GM21381 (cell line): Measurements from ENCODE around the gene SLC9A5.

Experiments used
- ATAC-seq: cut with Tn5 transposase; IDR thresholded peaks from one replicate; pipeline ENCODE4 v1.9.1; 2021; ENCODE audit warnings: mild to moderate bottlenecking, moderate library complexity; ENCODE audit not compliant: unreplicated experiment

The SLC9A5 gene

GRCh38 chr16:67255553-67256221 is 6.9 kb downstream of the SLC9A5 start:
- no peak for ATAC-seq

GRCh38 chr16:67256701-67257230 is 8.0 kb downstream of the SLC9A5 start:
- no peak for ATAC-seq

- ATAC-seq = no peak
Measured at GRCh38 chr16:67257486-67258160, 8.8 kb downstream of the SLC9A5 start.

- ATAC-seq = no peak
Measured at GRCh38 chr16:67258161-67258835, 9.5 kb downstream of the SLC9A5 start.

GRCh38 chr16:67259705-67260104 is 10.9 kb downstream of the SLC9A5 start:
- no peak for ATAC-seq

GRCh38 chr16:67260426-67261063 is 11.8 kb downstream of the SLC9A5 start:
- ATAC-seq = no peak

GRCh38 chr16:67263201-67263600 is 14.4 kb downstream of the SLC9A5 start:
- ATAC-seq = no peak

- no peak for ATAC-seq
Measured at GRCh38 chr16:67264277-67264676, 15.5 kb downstream of the SLC9A5 start.

- ATAC-seq = no peak
Measured at GRCh38 chr16:67264866-67265265, 16.1 kb downstream of the SLC9A5 start.

GRCh38 chr16:67265834-67266233 is 17.1 kb downstream of the SLC9A5 start:
- ATAC-seq = no peak

- no peak for ATAC-seq
Measured at GRCh38 chr16:67268136-67268579, 19.4 kb downstream of the SLC9A5 start.

- ATAC-seq = no peak
Measured at GRCh38 chr16:67269766-67270165, 21.0 kb downstream of the SLC9A5 start.

GRCh38 chr16:67270931-67271338 is 22.2 kb downstream of the SLC9A5 start:
- no peak for ATAC-seq

GRCh38 chr16:67271446-67271845 is 22.7 kb downstream of the SLC9A5 start:
- ATAC-seq = no peak

GRCh38 chr16:67275321-67275720 is 26.5 kb downstream of the SLC9A5 start:
- no peak for ATAC-seq

- ATAC-seq = no peak
Measured at GRCh38 chr16:67277294-67277998, 28.7 kb downstream of the SLC9A5 start.

- ATAC-seq = no peak
Measured at GRCh38 chr16:67277999-67278772, 29.4 kb downstream of the SLC9A5 start.

GRCh38 chr16:67278773-67279295 is 30.1 kb downstream of the SLC9A5 start:
- peak; percentile 36 for ATAC-seq

- ATAC-seq = peak; percentile 77
Measured at GRCh38 chr16:67279296-67280089, 30.7 kb downstream of the SLC9A5 start, which contains the start of gene PLEKHG4. TSS of gene PLEKHG4 (plus strand) at chr16:67279532. CDS start at chr16:67280045, 513 bp downstream.
